Prostate gland (tissue), 2 donors: ENCODE results near the gene VAV1. TPM values are rescaled to one million over a fixed set of nuclear protein-coding genes. Genes with fewer than 3 reads are reported as not detected.

Source experiments
- DNase-seq: peaks from one replicate; pipeline ENCODE4 v3.0.0-alpha.2; 2019; ENCODE audit warnings: low spot score
- H3K27ac ChIP-seq, 2 donors: fragments of 200-600 bp; sonication (generic); 2 replicates each; pipeline ENCODE4 v1.5.1; 2017 to 2019
- H3K27me3 ChIP-seq: fragments of 200-600 bp; sonication (generic); replicated peaks from 2 replicates; pipeline ENCODE4 v1.5.1; 2019; ENCODE audit not compliant: insufficient read depth
- H3K36me3 ChIP-seq, 2 donors: fragments of 200-600 bp; sonication (generic); 1 replicate in 1 of 2; 2 replicates in 1 of 2; pipeline versions ENCODE4 v1.5.1 to v1.8.1; 2017 to 2019
- H3K4me1 ChIP-seq: fragments of 200-600 bp; sonication (generic); replicated peaks from 2 replicates; pipeline ENCODE4 v1.5.1; 2019
- H3K4me3 ChIP-seq, 2 donors: fragments of 200-600 bp; sonication (generic); 2 replicates each; pipeline ENCODE4 v1.5.1; 2017 to 2019
- H3K9me3 ChIP-seq: fragments of 200-600 bp; sonication (generic); 2 replicates; pipeline ENCODE4 v1.5.1; 2017
- CTCF ChIP-seq, 4 experiments: fragments of 200-600 bp in 2 of 4; fragments of 450-650 bp in 2 of 4; sonication (generic) in 2 of 4; IDR thresholded peaks; 1 replicate in 3 of 4; 2 replicates in 1 of 4; pipeline ENCODE4 v1.5.1; 2016 to 2019; ENCODE audit warnings: antibody characterized with exemption in 4 of 4, mild to moderate bottlenecking in 2 of 4, moderate library complexity in 2 of 4
- POLR2A ChIP-seq: fragments of 450-650 bp; IDR thresholded peaks from one replicate; pipeline ENCODE4 v1.6.1; 2016; ENCODE audit warnings: antibody characterized with exemption, mild to moderate bottlenecking
- POLR2AphosphoS5 ChIP-seq: sonication (generic); formaldehyde crosslinking; IDR thresholded peaks from one replicate; pipeline ENCODE4 v1.6.1; 2017; ENCODE audit warnings: antibody characterized with exemption
- WGBS: methylation state at CpG from one replicate; pipeline ENCODE4 v1.1.5; 2018; 5-methylcytosine and 5-hydroxymethylcytosine counted together
- intact Hi-C: fragments of 100-400 bp; cut with DNase I; formaldehyde crosslinking; loops from one replicate; pipeline ENCODE4 v1.14.2; 2022
- total RNA-seq, 2 donors: library from RNA; depleted of rRNA; stranded (reverse); fragments of >200 nt; gene quantifications; one replicate each; pipeline ENCODE4 v1.1.0, GENCODE V29; 2016

Gene VAV1
- total RNA-seq, 2 donors from 2014 or later = 3.6 to 4.8 TPM

GRCh38 chr19:6739883-6740588 is 32.5 kb upstream of the VAV1 start:
- under 1% methylated on average over 34 of the region's 34 CpGs for WGBS
- H3K36me3 ChIP-seq = no peaks in the 10 kb centered on the region
- TF ChIP-seq POLR2AphosphoS5 (no peak), POLR2A (no peak), CTCF (IDR thresholded peaks at IDR 0.05) (no peak)
- no peak for DNase-seq
- peaks cover 29% of the 10 kb centered on the region for H3K4me1 ChIP-seq
- intact Hi-C loops = loop anchor here (5.0 to 10.0 kb wide), 2 partner anchors 122 to 205 kb away; partner anchors contain the start of gene TNFSF9
- peak overlapping the region; percentile 69 to 80 for H3K4me3 ChIP-seq
- H3K9me3 ChIP-seq = no peaks in the 10 kb centered on the region
- H3K27ac ChIP-seq = peak overlapping the region; percentile 91 to 93
- no peaks in the 10 kb centered on the region for H3K27me3 ChIP-seq

- no peaks in the 10 kb centered on the region for H3K27me3 ChIP-seq
- WGBS = 2% methylated on average over 42 of the region's 46 CpGs
- peaks cover 24% of the 10 kb centered on the region for H3K4me1 ChIP-seq
- peak; percentile 54 for DNase-seq
- intact Hi-C loops = no loop called here
- no peak for TF ChIP-seq CTCF (IDR thresholded peaks at IDR 0.05)
- peak; percentile 83 for TF ChIP-seq POLR2AphosphoS5
- peak; percentile 78 for TF ChIP-seq POLR2A
- H3K9me3 ChIP-seq = no peaks in the 10 kb centered on the region
- peak overlapping the region; percentile 91 to 93 for H3K27ac ChIP-seq
- peak overlapping the region; percentile 69 to 80 for H3K4me3 ChIP-seq
- H3K36me3 ChIP-seq = no peaks in the 10 kb centered on the region
Measured at GRCh38 chr19:6740589-6741343, 31.7 kb upstream of the VAV1 start.

- H3K4me1 ChIP-seq = peaks cover 19% of the 10 kb centered on the region
- peaks cover 0 to 12% of the 10 kb centered on the region in 2 donors for H3K36me3 ChIP-seq
- H3K27me3 ChIP-seq = no peaks in the 10 kb centered on the region
- 83% methylated on average over 7 of the region's 7 CpGs for WGBS
- H3K27ac ChIP-seq = peak overlapping the region in 1 of 2 donors; percentile 81
- intact Hi-C loops = no loop called here
- no peaks in the 10 kb centered on the region for H3K9me3 ChIP-seq
- TF ChIP-seq CTCF (IDR thresholded peaks at IDR 0.05) (no peak), POLR2AphosphoS5 (no peak), POLR2A (no peak)
- DNase-seq = no peak
- no peak overlapping the region for H3K4me3 ChIP-seq
Measured at GRCh38 chr19:6743066-6743465, 29.4 kb upstream of the VAV1 start.

GRCh38 chr19:6743714-6744380 is 28.7 kb upstream of the VAV1 start:
- H3K4me3 ChIP-seq = no peak overlapping the region
- H3K27me3 ChIP-seq = no peaks in the 10 kb centered on the region
- 78% methylated on average over 15 of the region's 15 CpGs for WGBS
- H3K4me1 ChIP-seq = peaks cover 15% of the 10 kb centered on the region
- no peaks in the 10 kb centered on the region for H3K9me3 ChIP-seq
- intact Hi-C loops = no loop called here
- peak overlapping the region; percentile 79 to 81 for H3K27ac ChIP-seq
- H3K36me3 ChIP-seq = peaks cover 0 to 12% of the 10 kb centered on the region in 2 donors
- no peak for DNase-seq
- TF ChIP-seq CTCF (IDR thresholded peaks at IDR 0.05) (no peak), POLR2A (no peak), POLR2AphosphoS5 (no peak)
